HG03045 (cell line): ENCODE results near the gene SORCS1.
"Not testable (repeated sequence)": the region's sequence is repeated elsewhere in the genome, so short reads cannot be mapped to it uniquely, and the experiment has no call there.

Experiments used
- ATAC-seq: cut with Tn5 transposase; IDR thresholded peaks from one replicate; pipeline ENCODE4 v1.9.1; 2021; ENCODE audit warnings: mild to moderate bottlenecking, moderate library complexity; ENCODE audit not compliant: unreplicated experiment

SORCS1 gene

DNA sequence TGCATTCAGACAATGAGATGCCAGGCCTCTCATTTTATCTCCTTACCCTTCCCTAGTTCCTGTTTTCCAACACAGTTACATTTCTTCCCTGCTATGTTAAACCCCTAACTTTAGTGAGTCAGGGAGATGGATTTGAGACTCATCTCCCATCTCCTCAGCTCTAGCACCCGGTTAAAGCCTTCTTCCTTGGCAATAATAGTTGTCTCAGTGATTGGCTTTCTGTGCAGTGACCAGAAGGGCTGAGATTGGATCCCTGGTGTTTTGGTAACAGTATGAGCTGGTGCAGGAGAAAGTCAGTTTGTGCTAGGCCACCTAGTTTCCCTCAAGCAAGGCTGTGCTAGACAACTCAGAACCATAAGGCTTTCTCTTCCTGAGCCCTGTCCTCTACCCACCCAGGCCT, 212.5 kb downstream of the SORCS1 start:
- ATAC-seq: no peak

DNA sequence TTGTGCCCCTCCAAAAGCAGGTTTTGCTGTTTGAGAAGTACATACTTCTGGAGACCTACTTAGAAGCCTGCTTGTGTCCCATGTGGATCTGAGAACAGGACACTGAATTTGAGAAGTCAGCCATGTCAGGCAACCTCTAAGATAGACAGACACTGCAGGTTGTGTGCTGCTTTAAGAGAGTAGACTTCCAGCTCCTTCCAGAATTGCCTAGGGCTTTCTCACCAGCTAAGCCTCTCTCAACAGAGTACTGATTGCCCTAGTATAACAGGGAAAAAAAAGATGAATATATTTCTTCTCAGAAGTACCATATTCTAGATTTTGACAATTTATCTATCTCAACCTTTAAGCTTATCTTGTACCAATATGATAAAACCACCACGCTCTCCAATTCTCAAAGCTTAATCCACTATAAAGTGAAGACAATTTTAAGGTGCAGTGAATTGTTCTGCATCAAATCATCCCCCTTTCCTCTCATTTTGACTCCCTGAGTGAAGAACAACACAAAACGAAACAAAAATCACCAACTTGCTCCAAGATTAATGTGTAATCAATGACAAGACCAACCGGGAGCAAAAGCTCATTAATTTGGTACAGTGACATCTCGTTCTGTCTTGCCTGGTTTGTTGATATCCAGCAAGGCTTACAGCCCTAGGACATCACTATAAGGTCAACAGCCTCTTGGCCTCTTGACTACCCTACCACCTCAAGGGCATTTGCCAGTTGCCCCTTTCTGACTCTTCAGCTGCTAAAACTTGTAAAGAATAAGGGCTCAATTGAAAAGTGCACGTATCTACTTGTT, 214.6 kb downstream of the SORCS1 start:
- ATAC-seq: no peak

DNA sequence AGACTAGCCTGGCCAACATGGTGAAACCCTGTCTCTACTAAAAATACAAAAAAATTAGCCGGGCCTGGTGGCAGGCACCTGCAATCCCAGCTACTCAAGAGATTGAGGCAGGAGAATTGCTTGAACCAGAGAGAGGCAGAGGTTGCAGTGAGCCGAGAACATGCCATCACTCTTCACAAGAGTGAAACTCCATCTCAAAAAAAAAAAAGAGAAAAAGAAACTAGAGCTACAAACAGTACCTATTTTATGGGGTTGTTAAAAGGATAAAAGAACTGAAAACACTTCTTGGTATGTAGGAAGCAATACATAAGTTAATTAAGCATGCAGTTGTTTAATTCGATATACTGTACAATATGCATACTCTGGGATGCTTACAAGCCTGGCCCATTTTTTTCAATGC, 216.9 kb downstream of the SORCS1 start:
- no peak for ATAC-seq

DNA sequence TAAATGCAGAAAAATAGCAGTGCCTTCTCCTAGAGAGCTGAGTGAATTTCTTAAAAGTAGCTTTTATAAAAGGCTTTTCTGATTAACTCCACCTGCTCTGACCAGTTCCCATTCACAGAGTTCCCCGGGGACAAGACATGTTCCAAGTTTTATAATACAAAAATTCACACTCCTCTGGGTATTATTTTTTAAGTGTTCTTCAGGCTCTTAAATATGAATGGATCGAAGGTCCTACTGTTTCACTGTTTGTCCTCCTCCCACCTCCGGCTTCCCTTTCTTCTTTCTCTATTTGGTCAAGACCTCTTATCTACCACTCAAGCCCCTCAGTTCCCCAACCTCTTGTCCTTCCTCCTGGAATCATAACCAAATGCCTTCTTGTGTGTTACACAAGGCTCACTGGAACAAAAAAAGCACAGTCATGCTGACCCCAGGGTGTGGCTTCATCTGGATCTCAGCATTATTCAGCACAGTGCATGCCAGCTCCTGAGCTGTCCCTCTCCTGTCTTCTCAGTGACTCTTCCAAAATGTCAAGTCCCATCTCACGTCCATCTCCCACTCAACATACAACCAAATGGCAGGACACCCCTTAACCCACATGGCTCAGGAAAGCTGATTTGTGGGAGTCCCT, 222.4 kb downstream of the SORCS1 start:
- ATAC-seq: no peak

DNA sequence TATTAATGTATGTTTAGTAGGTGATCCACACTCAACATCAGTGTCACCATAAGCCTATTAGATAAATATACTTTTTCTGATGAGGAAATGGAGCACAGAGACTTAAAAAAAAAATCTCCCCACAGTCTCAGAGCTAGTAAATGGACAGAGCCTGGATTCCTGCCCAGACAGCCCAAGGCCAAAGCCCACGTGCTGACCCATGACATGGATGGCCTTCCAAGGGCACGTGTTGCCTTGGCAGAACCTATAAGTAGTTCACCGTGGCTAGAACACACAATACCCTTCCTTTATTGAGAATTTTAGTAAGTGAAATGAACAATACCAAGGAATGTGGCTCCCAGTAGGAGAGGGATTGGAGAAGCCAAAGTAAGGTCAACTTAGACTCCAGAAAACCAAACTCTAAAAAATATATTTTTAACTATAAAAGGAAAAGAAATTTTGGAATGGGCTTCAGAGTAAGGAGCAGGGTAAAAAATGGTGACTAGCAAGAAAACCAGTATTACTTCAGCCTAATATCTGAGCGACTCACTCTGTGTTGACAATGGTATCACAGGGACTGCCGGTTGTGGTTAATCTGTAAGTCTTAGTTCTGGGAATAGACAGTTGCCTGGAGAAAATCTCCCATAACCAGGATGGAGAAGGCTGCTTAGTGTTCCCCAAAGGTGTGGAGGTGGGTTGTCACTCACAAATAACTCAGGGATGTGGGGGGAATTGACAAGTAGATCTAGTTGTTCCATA, 223.0 kb downstream of the SORCS1 start:
- no peak for ATAC-seq

DNA sequence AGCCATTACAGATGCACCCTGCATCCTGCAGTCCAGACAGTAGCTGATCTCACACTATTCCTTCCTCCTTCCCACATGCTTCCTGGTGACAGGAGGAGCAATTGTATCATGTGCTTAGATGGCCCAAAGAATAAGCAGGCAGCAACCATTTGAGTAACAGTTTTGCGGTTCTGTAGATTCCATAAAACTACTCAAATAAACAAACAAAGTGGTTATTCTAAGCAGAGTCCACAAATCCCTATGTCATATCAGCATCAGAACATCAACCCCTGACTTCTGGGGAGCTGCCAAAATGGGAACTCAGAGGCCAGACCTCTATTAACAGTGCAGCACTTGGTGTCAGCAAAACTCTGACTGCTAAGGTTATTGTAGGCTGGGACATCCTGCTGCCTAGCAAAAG, 226.0 kb downstream of the SORCS1 start:
- no peak for ATAC-seq

DNA sequence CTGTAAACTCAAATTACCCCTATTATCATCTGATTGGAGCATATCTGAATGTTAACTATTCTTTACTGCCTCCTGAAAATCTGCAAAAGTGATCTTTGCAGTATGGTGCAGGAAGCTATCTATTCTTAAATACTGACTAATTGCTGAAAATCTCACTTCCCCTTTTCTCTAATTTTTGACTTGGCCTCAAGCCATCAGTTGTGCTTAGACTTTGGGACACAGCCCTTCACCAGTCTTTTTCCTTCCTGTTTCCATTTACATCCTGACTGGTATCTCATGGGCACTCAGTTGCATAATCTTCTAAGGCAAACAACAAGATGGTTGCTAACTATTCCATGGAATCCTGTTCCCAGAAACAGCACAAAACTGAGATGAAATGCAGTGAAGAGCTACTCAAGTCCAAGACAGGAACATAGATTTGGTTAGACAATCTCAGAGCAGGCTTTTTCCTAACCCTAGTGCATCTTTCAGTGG, 228.5 kb downstream of the SORCS1 start:
- ATAC-seq: peak; percentile 79

DNA sequence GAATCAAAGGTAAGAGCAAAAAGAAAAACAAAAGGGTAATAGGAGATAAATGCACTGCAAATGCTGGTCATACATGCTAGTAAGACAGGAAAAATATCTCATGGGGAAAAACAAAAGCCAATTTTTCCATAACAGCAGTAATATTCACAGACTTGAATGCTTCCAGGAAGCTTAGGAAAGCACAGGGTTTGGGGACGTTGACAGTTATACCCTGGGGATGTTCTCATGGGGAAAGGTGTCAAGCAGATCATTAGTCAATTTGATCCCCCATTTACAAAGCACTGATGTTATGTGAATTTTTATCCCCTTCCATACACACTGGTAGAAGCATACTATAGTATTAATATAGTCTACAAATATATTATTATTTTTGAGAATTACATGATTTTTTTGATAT, 232.7 kb downstream of the SORCS1 start:
- no peak for ATAC-seq

DNA sequence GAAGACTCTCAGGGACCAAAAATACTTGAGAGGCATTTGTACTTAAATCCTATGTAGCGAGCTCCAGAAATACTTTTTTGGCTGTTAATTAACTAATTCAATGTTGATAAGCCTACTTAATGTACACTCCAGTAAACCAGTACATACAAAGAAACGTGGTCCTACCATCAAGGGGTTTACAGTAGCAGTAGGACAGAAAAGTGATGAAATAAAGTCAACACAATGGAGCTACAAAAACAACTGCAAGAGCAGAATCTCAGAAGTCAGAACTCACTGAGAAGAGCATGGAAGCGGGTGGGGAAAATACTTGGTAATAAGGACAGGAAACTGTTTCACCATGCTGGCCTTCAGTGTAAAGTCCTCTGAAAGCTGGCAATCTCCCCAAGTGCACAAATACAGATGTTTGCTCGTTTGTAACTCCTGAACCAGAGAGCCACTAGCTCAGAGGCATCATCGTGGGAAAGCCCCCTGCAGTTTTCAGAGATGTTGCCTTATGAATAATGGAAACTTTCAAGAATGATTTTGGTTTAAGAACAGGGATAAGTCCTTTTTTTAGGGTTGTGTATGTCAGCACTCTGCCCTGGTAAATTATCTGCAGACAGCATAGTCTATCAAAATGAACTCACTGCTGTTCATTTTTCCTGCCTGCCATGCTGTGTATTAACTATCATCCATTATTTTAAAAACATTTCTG, 233.2 kb downstream of the SORCS1 start:
- peak; percentile 80 for ATAC-seq

DNA sequence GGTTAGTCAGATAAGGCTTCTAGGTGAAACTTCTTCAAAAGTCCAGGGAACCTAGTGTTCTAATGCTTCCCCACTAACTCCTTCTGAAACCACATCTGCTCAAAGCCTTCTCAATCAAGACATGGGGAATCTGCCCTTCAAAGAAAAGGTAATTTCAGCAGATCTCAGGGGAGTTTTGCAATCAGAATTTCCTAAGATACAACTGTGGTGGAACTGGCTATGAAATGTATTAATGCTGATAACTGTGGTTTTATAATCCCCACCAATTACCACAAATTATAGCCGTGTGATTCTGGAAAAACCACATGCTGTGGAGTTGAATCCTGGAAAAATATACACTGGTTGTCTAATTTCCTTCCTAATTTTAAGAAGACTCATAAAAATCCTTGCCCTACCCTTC, 233.8 kb downstream of the SORCS1 start:
- no peak for ATAC-seq

DNA sequence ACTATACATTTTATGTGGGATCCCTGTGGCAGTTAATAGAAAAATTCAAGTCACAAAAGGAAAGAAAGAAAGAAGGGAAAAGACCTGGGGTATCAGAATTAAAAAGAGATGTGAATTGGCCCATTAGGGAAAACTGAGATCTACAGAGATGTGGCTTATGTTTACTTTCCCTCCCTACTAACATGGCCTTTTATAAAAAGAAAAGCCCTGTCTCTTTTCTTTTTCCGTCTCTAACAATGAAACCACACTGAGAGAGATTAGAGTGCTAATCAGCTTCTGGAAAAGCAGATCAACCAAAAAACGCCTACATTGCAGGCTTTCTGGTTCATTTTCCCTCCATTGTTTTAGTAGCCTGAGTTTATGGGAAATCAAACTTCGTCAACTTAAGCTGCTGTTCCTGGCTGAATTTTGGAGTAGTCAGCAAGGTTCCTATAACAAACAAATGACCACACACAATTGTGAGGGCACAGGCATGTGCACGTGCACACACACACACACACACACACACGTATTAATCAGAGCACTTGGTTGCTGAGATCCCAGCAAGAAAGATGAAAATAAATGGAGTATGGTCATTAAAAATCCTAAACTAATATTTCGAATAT, 235.1 kb downstream of the SORCS1 start:
- no peak for ATAC-seq

DNA sequence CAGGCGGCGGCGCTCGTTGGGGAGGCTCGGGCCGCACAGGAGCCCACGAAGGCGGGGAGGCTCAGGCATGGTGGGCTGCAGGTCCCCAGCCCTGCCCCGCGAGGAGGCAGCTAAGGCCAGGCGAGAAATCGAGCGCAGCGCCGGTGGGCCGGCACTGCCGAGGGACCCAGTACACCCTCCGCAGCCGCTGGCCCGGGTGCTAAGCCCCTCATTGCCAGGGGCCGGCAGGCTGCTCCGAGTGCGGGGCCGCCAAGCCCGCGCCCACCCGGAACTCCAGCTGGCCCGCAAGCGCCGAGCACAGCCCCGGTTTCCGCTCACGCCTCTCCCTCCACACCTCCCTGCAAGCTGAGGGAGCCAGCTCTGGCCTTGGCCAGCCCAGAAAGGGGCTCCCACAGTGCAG, 236.4 kb downstream of the SORCS1 start:
- not testable (repeated sequence) for ATAC-seq

DNA sequence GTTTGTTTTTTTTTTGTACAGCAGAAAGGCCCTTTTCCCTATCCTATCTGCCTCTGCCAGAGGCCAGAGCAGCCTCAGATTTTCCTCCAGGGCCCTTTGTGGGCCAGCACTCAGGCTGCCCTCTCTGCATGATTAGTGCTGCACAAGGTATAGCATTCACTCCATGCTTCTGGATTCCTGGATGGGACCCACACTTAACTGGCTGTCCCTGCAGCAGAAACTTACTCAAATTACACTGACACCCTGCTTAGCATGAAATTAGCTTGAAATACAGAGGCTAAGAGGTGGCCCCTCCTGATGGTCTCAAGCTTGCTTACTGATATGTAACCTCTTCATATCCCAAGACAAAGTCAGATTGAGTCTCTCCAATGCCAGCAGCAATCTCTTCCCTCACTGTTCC, 239.3 kb downstream of the SORCS1 start:
- ATAC-seq: no peak

DNA sequence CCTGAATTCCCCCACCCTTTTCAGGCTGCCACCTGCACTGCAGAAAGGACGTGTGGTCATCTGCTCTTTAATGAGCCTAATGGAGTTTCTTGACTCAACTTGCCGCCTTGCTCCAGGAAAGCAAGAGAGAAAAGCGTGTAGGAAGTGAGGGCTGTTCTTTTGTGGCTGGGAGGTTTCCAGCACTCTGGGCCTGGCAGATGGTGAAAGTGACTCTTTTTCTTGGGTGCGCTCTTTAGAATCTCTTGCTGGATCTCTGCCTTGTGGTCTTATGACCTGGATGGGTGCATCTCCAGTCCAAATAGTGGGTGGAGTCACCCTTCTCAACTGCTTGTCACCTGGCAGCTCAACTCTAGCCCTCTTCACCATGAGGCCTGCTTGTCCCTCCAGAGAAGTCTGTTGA, 244.0 kb downstream of the SORCS1 start:
- no peak for ATAC-seq

DNA sequence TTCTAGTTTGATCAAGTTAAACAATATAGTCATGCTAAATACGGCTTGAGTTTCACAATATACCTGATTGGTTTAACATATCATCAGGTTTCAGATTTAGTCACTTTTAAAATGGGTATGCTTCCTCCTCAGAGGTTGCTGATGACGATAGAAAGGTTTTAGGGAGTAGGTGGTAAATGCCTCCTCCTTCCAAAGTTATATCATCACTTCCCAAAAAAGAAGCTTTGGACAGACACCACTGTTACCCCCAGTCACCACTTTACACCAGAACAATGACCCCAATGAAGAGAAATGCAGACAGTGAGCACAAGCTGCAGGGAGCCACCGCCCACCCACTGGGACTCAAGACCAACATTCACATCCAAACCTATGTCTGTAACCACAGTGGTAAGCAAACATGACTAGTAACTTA, 244.6 kb downstream of the SORCS1 start:
- peak; percentile 83 for ATAC-seq

DNA sequence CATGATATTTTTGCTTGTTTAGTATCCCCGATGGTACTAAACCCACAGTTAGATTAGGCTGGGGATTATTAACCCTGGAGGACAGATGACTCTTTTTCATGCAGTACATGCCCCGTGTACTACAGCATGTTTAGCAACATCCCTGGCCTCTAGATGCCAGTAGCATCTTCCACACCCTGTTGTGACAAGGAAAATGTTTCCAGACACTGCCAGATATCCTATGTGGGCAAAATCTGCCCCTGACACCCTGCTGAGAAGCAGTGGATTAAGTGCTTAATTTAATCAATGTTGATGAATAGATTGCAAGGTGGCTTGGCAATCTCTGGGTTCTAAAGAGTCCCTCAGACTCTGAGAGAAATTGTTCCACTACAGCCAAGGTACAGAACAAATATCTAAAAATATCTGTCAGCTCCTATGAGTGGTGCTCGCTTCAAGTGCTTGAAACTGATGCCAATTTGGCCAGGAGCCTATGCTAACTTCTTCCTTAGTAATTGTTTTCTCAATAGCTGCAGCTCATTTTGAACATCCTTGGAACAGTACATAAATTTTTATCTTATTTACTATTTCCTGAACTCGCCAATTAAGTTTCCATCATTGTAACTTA, 247.0 kb downstream of the SORCS1 start:
- ATAC-seq: no peak

DNA sequence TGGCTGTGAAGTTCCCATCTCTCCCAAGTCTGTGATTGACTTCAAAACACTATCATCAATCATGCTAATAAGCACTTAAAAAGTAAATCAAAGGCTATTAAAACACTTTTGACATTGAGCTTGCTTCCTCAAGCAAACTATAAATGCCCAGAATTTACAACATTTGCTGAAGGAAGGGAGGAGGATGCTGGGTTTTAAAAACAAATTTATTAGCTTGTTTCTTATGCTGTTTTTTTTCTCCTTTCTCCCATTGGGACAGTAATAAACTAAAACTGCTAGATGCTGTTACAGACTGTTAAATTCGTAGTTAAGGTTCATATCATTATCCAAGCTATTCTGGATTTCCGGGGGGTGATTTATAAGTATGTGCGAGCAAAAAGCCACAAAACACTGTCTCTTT, 250.5 kb downstream of the SORCS1 start:
- no peak for ATAC-seq

DNA sequence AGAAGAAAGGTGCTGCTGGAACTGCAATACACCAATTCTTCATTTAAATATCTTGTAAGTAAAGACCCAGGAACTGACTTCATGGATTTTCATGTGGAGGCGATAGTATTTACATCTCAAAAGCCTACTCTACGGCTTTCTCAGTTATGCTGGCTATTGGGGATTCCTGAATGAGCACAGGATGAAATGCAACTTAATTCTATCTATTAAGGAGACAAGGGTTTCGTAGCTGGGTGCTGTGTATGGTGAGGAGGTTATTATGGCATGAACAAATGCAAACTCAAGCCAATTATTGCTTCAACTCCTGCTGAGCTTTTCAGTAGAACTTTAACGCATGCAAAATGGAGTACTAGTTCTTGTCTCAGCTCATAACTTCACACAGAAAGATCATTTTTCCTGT, 251.2 kb downstream of the SORCS1 start:
- ATAC-seq: no peak

DNA sequence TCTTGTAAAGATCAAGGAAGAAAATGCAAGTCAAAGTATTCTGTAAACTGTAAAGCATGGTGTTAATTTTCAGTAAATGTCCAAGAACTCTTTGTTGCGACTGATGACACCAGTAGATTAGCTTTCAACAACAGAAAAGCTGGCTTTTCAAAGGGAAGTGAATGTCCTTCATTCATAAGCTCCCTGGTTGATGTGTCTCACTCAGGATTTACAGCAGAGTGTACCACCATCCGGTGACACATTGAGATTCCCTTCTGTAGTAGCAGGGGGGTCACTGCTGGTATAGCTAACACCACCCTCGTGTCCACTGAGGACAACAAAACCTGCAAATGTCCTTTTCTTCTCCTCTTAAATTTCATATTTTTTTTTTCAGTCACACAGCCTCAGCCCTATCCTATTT, 253.4 kb downstream of the SORCS1 start:
- ATAC-seq: no peak

DNA sequence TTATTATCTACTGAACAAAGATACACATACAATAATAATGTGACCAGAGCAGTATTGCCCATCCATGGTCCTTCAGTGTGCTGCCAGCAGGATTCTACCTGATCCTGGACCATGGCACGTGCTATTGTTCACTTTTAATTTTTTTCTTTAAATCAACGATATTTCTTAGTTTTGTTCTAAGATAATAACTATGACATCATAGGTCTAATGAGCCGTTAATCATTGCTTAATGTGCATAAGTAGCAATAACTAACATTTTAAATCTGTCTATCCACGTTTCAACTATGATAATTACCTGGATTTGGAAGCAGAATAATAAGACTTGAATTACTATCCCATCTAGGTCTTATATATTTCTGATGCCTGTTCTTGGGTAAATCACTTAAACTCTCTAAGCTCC, 253.8 kb downstream of the SORCS1 start:
- no peak for ATAC-seq
